ENCODE results near the gene AHNAK2. TPM values are rescaled to one million over a fixed set of nuclear protein-coding genes. Genes with fewer than 3 reads are reported as not detected.
A peak's percentile ranks its signal among the peaks of the same experiment; 100 is the strongest.

The AHNAK2 gene
- total RNA-seq, 4 donors from 2014 or later = 44.9 to 175 (median 71.7) TPM

- peak overlapping the region; percentile 68 to 80 for H3K27ac ChIP-seq
- intact Hi-C loops (cut with DNase I; ENCODE audit: low total_unique reads) = no loop called here
- H3K27me3 ChIP-seq = no peaks in the 10 kb centered on the region
- no peaks in the 10 kb centered on the region for H3K36me3 ChIP-seq
- DNase-seq = no peak
- H3K4me1 ChIP-seq = no peaks in the 10 kb centered on the region
- H3K9me3 ChIP-seq = no peaks in the 10 kb centered on the region
- TF ChIP-seq POLR2A (IDR thresholded peaks at IDR 0.05) (no peak), CTCF (IDR thresholded peaks at IDR 0.05) (no peak)
- H3K4me3 ChIP-seq = no peak overlapping the region
These were observed 6.1 kb upstream of the AHNAK2 start for GRCh38 chr14:104984056-104984894.

GRCh38 chr14:104983231-104983721 is 5.1 kb upstream of the AHNAK2 start:
- Histone ChIP-seq H3K27ac (no peak overlapping the region), H3K27me3 (no peaks in the 10 kb centered on the region), H3K4me1 (no peaks in the 10 kb centered on the region), H3K9me3 (no peaks in the 10 kb centered on the region), H3K4me3 (no peak overlapping the region), H3K36me3 (no peaks in the 10 kb centered on the region)
- intact Hi-C loops (cut with DNase I; ENCODE audit: low total_unique reads) = no loop called here
- TF ChIP-seq POLR2A (IDR thresholded peaks at IDR 0.05) = no peak
- TF ChIP-seq CTCF (IDR thresholded peaks at IDR 0.05) = no peak
- DNase-seq = no peak

- no peaks in the 10 kb centered on the region for H3K36me3 ChIP-seq
- H3K27me3 ChIP-seq = no peaks in the 10 kb centered on the region
- intact Hi-C loops (cut with DNase I; ENCODE audit: low total_unique reads) = no loop called here
- H3K4me3 ChIP-seq = no peak overlapping the region
- DNase-seq = no peak
- peaks cover 0 to 4% of the 10 kb centered on the region in 2 donors for H3K4me1 ChIP-seq
- TF ChIP-seq POLR2A (IDR thresholded peaks at IDR 0.05) = no peak
- TF ChIP-seq CTCF (IDR thresholded peaks at IDR 0.05) = no peak
- H3K9me3 ChIP-seq = no peaks in the 10 kb centered on the region
- no peak overlapping the region for H3K27ac ChIP-seq
These were observed 4.5 kb upstream of the AHNAK2 start for GRCh38 chr14:104982548-104983230.

GRCh38 chr14:104981699-104982541 is 3.7 kb upstream of the AHNAK2 start:
- no peak overlapping the region for H3K4me3 ChIP-seq
- no peaks in the 10 kb centered on the region for H3K36me3 ChIP-seq
- H3K9me3 ChIP-seq = no peaks in the 10 kb centered on the region
- DNase-seq = no peak
- intact Hi-C loops (cut with DNase I; ENCODE audit: low total_unique reads) = no loop called here
- TF ChIP-seq POLR2A (IDR thresholded peaks at IDR 0.05) = no peak
- TF ChIP-seq CTCF (IDR thresholded peaks at IDR 0.05) = no peak
- no peaks in the 10 kb centered on the region for H3K27me3 ChIP-seq
- H3K4me1 ChIP-seq = peaks cover 0 to 11% of the 10 kb centered on the region in 2 donors
- no peak overlapping the region for H3K27ac ChIP-seq
